GM19035 (cell line): Measurements from ENCODE around the gene G3BP2.
"Not testable (repeated sequence)": the region's sequence is repeated elsewhere in the genome, so short reads cannot be mapped to it uniquely, and the experiment has no call there.

Experiments used
- ATAC-seq: cut with Tn5 transposase; IDR thresholded peaks from one replicate; pipeline ENCODE4 v1.9.1; 2021; ENCODE audit not compliant: unreplicated experiment

Gene G3BP2

GRCh38 chr4:75673027-75673958 lies at the start of gene G3BP2:
G3BP2 (minus strand) TSS chr4:75673411; CDS start chr4:75662025, 11,386 bp downstream.
- ATAC-seq, result peak; percentile 91

- ATAC-seq, result no peak
Observed at GRCh38 chr4:75722417-75722816, 49.2 kb upstream of the G3BP2 start.

- no peak for ATAC-seq
Observed at GRCh38 chr4:75718529-75718928, 45.3 kb upstream of the G3BP2 start.

GRCh38 chr4:75717408-75717807 lies 44.2 kb upstream of the G3BP2 start:
- no peak for ATAC-seq

GRCh38 chr4:75716054-75716453 lies 42.8 kb upstream of the G3BP2 start:
- ATAC-seq, result not testable (repeated sequence)

GRCh38 chr4:75715105-75715799 lies 42.0 kb upstream of the G3BP2 start:
- no peak for ATAC-seq

- no peak for ATAC-seq
Observed at GRCh38 chr4:75714704-75715103, 41.5 kb upstream of the G3BP2 start.

GRCh38 chr4:75714011-75714410 lies 40.8 kb upstream of the G3BP2 start:
- ATAC-seq, result no peak

- no peak for ATAC-seq
Observed at GRCh38 chr4:75710246-75710645, 37.0 kb upstream of the G3BP2 start.

- ATAC-seq, result no peak
Observed at GRCh38 chr4:75708218-75708691, 35.0 kb upstream of the G3BP2 start.

GRCh38 chr4:75705198-75705977 lies 32.2 kb upstream of the G3BP2 start:
- ATAC-seq, result no peak

- ATAC-seq, result no peak
Observed at GRCh38 chr4:75702919-75703411, 29.8 kb upstream of the G3BP2 start.

GRCh38 chr4:75699299-75699698 lies 26.1 kb upstream of the G3BP2 start:
- no peak for ATAC-seq

GRCh38 chr4:75698963-75699228 lies 25.7 kb upstream of the G3BP2 start:
- peak; percentile 37 for ATAC-seq

GRCh38 chr4:75698162-75698962 lies 25.2 kb upstream of the G3BP2 start:
- peak; percentile 98 for ATAC-seq

- no peak for ATAC-seq
Observed at GRCh38 chr4:75696581-75696980, 23.4 kb upstream of the G3BP2 start.

- no peak for ATAC-seq
Observed at GRCh38 chr4:75696071-75696470, 22.9 kb upstream of the G3BP2 start.

GRCh38 chr4:75692066-75692465 lies 18.9 kb upstream of the G3BP2 start:
- not testable (repeated sequence) for ATAC-seq

- ATAC-seq, result not testable (repeated sequence)
Observed at GRCh38 chr4:75687125-75687524, 13.9 kb upstream of the G3BP2 start.

GRCh38 chr4:75686346-75686745 lies 13.1 kb upstream of the G3BP2 start:
- ATAC-seq, result no peak
